Neural cell (in vitro differentiated cells): ENCODE measurements around the gene SUPT20HL2. TPM values are rescaled to one million over a fixed set of nuclear protein-coding genes. Genes with fewer than 3 reads are reported as not detected.

Source experiments
- H2AFZ ChIP-seq: fragments of 200-600, 300-800 bp; sonication (generic), shearing (Covaris generic); 2 replicates; pipeline ENCODE4 v1.6.0; 2014; ENCODE audit warnings: low read depth, mild to moderate bottlenecking, antibody characterized with exemption, low read length, moderate library complexity
- H3F3A ChIP-seq: fragments of 200-600 bp; shearing (Covaris generic); 2 replicates; pipeline ENCODE4 v1.6.1; 2016; ENCODE audit warnings: mild to moderate bottlenecking, moderate library complexity, mixed read lengths, antibody characterized with exemption, low read length; ENCODE audit not compliant: insufficient read depth, poor library complexity, severe bottlenecking
- H3K27ac ChIP-seq: fragments of 200-600, 300-800 bp; sonication (generic), shearing (Covaris generic); 2 replicates; pipeline ENCODE4 v1.5.1; 2014; ENCODE audit warnings: mild to moderate bottlenecking, low read length, moderate library complexity
- H3K27me3 ChIP-seq: fragments of 300-800, 200-600 bp; sonication (generic), shearing (Covaris generic); 2 replicates; pipeline ENCODE4 v1.6.0; 2014; ENCODE audit warnings: mild to moderate bottlenecking, low read depth, low read length, moderate library complexity; ENCODE audit not compliant: insufficient read depth
- H3K36me3 ChIP-seq: fragments of 300-800, 200-600 bp; sonication (generic), shearing (Covaris generic); 2 replicates; pipeline ENCODE4 v1.5.1; 2014; ENCODE audit warnings: mild to moderate bottlenecking, antibody characterized with exemption, low read length, moderate library complexity; ENCODE audit not compliant: insufficient read depth
- H3K4me2 ChIP-seq: fragments of 300-800, 200-600 bp; sonication (generic), shearing (Covaris generic); 2 replicates; pipeline ENCODE4 v1.6.0; 2014; ENCODE audit warnings: mild to moderate bottlenecking, low read length
- H3K4me3 ChIP-seq: fragments of 300-800, 200-600 bp; sonication (generic), shearing (Covaris generic); 2 replicates; pipeline ENCODE4 v1.5.1; 2014; ENCODE audit warnings: mild to moderate bottlenecking, low read length, moderate library complexity
- H3K79me2 ChIP-seq: fragments of 200-600 bp; shearing (Covaris generic); replicated peaks from 2 replicates; pipeline ENCODE4 v1.6.0; 2014; ENCODE audit warnings: mild to moderate bottlenecking, low read length, moderate library complexity; ENCODE audit not compliant: insufficient read depth
- H3K9ac ChIP-seq: fragments of 300-800, 200-600 bp; sonication (generic), shearing (Covaris generic); 2 replicates; pipeline ENCODE4 v1.6.1; 2016; ENCODE audit warnings: mild to moderate bottlenecking, low read length, mixed read lengths
- H3K9me2 ChIP-seq: fragments of 200-600 bp; shearing (Covaris generic); 2 replicates; pipeline ENCODE4 v1.6.1; 2016; ENCODE audit warnings: mild to moderate bottlenecking, low read length, mixed read lengths; ENCODE audit not compliant: insufficient read depth
- H3K9me3 ChIP-seq: fragments of 200-600, 300-800 bp; sonication (generic), shearing (Covaris generic); 2 replicates; pipeline ENCODE4 v1.6.1; 2016; ENCODE audit warnings: mild to moderate bottlenecking, mixed run types, low read length, moderate library complexity, mixed read lengths
- H4K20me1 ChIP-seq: fragments of 200-600 bp; shearing (Covaris generic); 2 replicates; pipeline ENCODE4 v1.6.1; 2016; ENCODE audit warnings: mild to moderate bottlenecking, mixed run types; ENCODE audit not compliant: insufficient read depth
- EP300 ChIP-seq: fragments of 450-650 bp; conservative IDR thresholded peaks from 2 replicates; pipeline ENCODE4 v1.6.1; 2014; ENCODE audit warnings: antibody characterized with exemption, mild to moderate bottlenecking, moderate library complexity; ENCODE audit not compliant: poor library complexity, severe bottlenecking
- EZH2 ChIP-seq: fragments of 200-600, 300-800 bp; shearing (Covaris generic), sonication (generic); IDR thresholded peaks from 2 replicates; pipeline ENCODE4 v1.6.1; 2014; ENCODE audit warnings: antibody characterized with exemption, low read length, borderline replicate concordance, mild to moderate bottlenecking; ENCODE audit not compliant: insufficient read depth, poor library complexity, severe bottlenecking
- MXI1 ChIP-seq: fragments of 450-650 bp; conservative IDR thresholded peaks from 2 replicates; pipeline ENCODE4 v1.6.1; 2014; ENCODE audit warnings: antibody characterized with exemption, mild to moderate bottlenecking; ENCODE audit not compliant: poor library complexity, severe bottlenecking
- POLR2AphosphoS5 ChIP-seq: IDR thresholded peaks from 2 replicates; pipeline ENCODE4 v1.6.1; 2012
- RAD21 ChIP-seq: fragments of 450-650 bp; conservative IDR thresholded peaks from 2 replicates; pipeline ENCODE4 v1.6.1; 2014; ENCODE audit warnings: antibody characterized with exemption, mild to moderate bottlenecking, moderate library complexity
- SMC3 ChIP-seq: fragments of 450-650 bp; conservative IDR thresholded peaks from 2 replicates; pipeline ENCODE4 v1.6.1; 2014; ENCODE audit warnings: antibody characterized with exemption, mild to moderate bottlenecking, moderate library complexity; ENCODE audit not compliant: poor library complexity
- TAF1 ChIP-seq: IDR thresholded peaks from 2 replicates; pipeline ENCODE4 v1.6.1; 2012; ENCODE audit warnings: low read depth
- polyA plus RNA-seq: library from polyadenylated mRNA; depleted of rRNA; stranded (reverse); fragments of >200 nt; gene quantifications from 2 replicates; pipeline ENCODE4 v1.2.3, GENCODE V29; 2014
- TF ChIP-seq, protein P1 (sequence below): fragments of 450-650 bp; IDR thresholded peaks from 2 replicates; pipeline ENCODE4 v1.5.1; 2014; ENCODE audit warnings: antibody characterized with exemption, mild to moderate bottlenecking, moderate library complexity; ENCODE audit not compliant: poor library complexity, severe bottlenecking
- TF ChIP-seq, protein P2 (sequence below): IDR thresholded peaks from 2 replicates; pipeline ENCODE4 v1.6.1; 2012; ENCODE audit warnings: borderline replicate concordance

Gene SUPT20HL2
- polyA plus RNA-seq, 1 donor from 2014 or later, result not detected

DNA sequence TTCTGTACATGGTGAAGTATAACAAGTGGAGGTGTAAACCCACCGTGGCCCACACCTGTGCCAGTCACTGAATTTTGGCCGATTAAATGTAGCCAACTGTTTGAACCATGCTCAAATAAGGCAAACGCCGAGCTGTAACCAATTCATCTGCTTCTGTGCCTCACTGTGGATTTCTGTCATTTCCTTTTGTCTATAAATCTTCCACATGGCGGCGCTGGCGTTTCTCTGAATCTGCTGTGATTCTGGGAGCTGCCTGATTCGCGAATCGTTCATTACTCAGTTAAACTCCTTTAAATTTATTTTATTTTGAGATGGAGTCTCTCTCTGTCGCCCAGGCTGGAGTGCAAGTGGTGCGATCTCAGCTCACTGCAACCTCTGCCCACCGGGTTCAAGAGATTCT, 19.2 kb downstream of the SUPT20HL2 start:
- H3K36me3 ChIP-seq, result no peaks in the 10 kb centered on the region
- no peaks in the 10 kb centered on the region for H3K27me3 ChIP-seq
- no peak for TF ChIP-seq POLR2AphosphoS5
- TF ChIP-seq, protein P1, sequence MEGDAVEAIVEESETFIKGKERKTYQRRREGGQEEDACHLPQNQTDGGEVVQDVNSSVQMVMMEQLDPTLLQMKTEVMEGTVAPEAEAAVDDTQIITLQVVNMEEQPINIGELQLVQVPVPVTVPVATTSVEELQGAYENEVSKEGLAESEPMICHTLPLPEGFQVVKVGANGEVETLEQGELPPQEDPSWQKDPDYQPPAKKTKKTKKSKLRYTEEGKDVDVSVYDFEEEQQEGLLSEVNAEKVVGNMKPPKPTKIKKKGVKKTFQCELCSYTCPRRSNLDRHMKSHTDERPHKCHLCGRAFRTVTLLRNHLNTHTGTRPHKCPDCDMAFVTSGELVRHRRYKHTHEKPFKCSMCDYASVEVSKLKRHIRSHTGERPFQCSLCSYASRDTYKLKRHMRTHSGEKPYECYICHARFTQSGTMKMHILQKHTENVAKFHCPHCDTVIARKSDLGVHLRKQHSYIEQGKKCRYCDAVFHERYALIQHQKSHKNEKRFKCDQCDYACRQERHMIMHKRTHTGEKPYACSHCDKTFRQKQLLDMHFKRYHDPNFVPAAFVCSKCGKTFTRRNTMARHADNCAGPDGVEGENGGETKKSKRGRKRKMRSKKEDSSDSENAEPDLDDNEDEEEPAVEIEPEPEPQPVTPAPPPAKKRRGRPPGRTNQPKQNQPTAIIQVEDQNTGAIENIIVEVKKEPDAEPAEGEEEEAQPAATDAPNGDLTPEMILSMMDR, result no peak
- H3K9ac ChIP-seq, result no peak overlapping the region
- H3F3A ChIP-seq, result no peaks in the 10 kb centered on the region
- H3K9me2 ChIP-seq, result no peaks in the 10 kb centered on the region
- no peaks in the 10 kb centered on the region for H4K20me1 ChIP-seq
- no peak overlapping the region for H2AFZ ChIP-seq
- no peak overlapping the region for H3K4me3 ChIP-seq
- no peak overlapping the region for H3K4me2 ChIP-seq
- no peak overlapping the region for H3K27ac ChIP-seq
- no peaks in the 10 kb centered on the region for H3K79me2 ChIP-seq
- H3K9me3 ChIP-seq, result no peaks in the 10 kb centered on the region

- Histone ChIP-seq H3K36me3 (no peaks in the 10 kb centered on the region), H4K20me1 (no peaks in the 10 kb centered on the region), H3K27ac (no peak overlapping the region), H3K9me2 (no peaks in the 10 kb centered on the region), H3K27me3 (no peaks in the 10 kb centered on the region), H3K9me3 (no peaks in the 10 kb centered on the region), H3K4me3 (no peak overlapping the region), H3K4me2 (no peak overlapping the region), H2AFZ (no peak overlapping the region), H3F3A (no peaks in the 10 kb centered on the region), H3K79me2 (no peaks in the 10 kb centered on the region), H3K9ac (no peak overlapping the region)
- no peak for TF ChIP-seq EZH2
- no peak for TF ChIP-seq POLR2AphosphoS5
- no peak for TF ChIP-seq MXI1
- no peak for TF ChIP-seq TAF1
- no peak for TF ChIP-seq SMC3
- TF ChIP-seq, protein P2, sequence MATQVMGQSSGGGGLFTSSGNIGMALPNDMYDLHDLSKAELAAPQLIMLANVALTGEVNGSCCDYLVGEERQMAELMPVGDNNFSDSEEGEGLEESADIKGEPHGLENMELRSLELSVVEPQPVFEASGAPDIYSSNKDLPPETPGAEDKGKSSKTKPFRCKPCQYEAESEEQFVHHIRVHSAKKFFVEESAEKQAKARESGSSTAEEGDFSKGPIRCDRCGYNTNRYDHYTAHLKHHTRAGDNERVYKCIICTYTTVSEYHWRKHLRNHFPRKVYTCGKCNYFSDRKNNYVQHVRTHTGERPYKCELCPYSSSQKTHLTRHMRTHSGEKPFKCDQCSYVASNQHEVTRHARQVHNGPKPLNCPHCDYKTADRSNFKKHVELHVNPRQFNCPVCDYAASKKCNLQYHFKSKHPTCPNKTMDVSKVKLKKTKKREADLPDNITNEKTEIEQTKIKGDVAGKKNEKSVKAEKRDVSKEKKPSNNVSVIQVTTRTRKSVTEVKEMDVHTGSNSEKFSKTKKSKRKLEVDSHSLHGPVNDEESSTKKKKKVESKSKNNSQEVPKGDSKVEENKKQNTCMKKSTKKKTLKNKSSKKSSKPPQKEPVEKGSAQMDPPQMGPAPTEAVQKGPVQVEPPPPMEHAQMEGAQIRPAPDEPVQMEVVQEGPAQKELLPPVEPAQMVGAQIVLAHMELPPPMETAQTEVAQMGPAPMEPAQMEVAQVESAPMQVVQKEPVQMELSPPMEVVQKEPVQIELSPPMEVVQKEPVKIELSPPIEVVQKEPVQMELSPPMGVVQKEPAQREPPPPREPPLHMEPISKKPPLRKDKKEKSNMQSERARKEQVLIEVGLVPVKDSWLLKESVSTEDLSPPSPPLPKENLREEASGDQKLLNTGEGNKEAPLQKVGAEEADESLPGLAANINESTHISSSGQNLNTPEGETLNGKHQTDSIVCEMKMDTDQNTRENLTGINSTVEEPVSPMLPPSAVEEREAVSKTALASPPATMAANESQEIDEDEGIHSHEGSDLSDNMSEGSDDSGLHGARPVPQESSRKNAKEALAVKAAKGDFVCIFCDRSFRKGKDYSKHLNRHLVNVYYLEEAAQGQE, result no peak
- TF ChIP-seq EP300, result no peak
- TF ChIP-seq, protein P1, result no peak
- TF ChIP-seq RAD21, result no peak
Measured at GRCh38 chrX:24293412-24293811, 20.5 kb downstream of the SUPT20HL2 start.
